HG03175 (cell line): ENCODE measurements around the gene PDE6B.
"Not testable (repeated sequence)": the region's sequence is repeated elsewhere in the genome, so short reads cannot be mapped to it uniquely, and the experiment has no call there.

Experiments
- ATAC-seq: cut with Tn5 transposase; IDR thresholded peaks from one replicate; pipeline ENCODE4 v1.9.1; 2021; ENCODE audit warnings: mild to moderate bottlenecking, moderate library complexity; ENCODE audit not compliant: unreplicated experiment

The PDE6B gene

GRCh38 chr4:635066-635835, 9.9 kb downstream of the PDE6B start:
- not testable (repeated sequence) for ATAC-seq

GRCh38 chr4:635851-636627, 10.7 kb downstream of the PDE6B start:
- no peak for ATAC-seq

GRCh38 chr4:636628-637159, 11.3 kb downstream of the PDE6B start:
- no peak for ATAC-seq

GRCh38 chr4:637536-638280, 12.3 kb downstream of the PDE6B start:
- ATAC-seq: no peak

GRCh38 chr4:642366-642765, 17.0 kb downstream of the PDE6B start:
- ATAC-seq: not testable (repeated sequence)

- ATAC-seq: no peak
Observed at GRCh38 chr4:646460-646859, 21.1 kb downstream of the PDE6B start.

- no peak for ATAC-seq
Observed at GRCh38 chr4:647481-647880, 22.1 kb downstream of the PDE6B start.

- ATAC-seq: no peak
Observed at GRCh38 chr4:648579-649292, 23.4 kb downstream of the PDE6B start.

GRCh38 chr4:649293-649625, 23.9 kb downstream of the PDE6B start:
- no peak for ATAC-seq

- ATAC-seq: no peak
Observed at GRCh38 chr4:649751-650310, 24.5 kb downstream of the PDE6B start.

GRCh38 chr4:650461-650860, 25.1 kb downstream of the PDE6B start:
- ATAC-seq: no peak

- no peak for ATAC-seq
Observed at GRCh38 chr4:650951-651883, 25.8 kb downstream of the PDE6B start.

GRCh38 chr4:651884-652642, 26.7 kb downstream of the PDE6B start:
- ATAC-seq: no peak

GRCh38 chr4:653080-653821, 27.9 kb downstream of the PDE6B start:
- no peak for ATAC-seq

- no peak for ATAC-seq
Observed at GRCh38 chr4:653831-654502, 28.6 kb downstream of the PDE6B start.

GRCh38 chr4:654503-654845, 29.1 kb downstream of the PDE6B start:
- no peak for ATAC-seq

- no peak for ATAC-seq
Observed at GRCh38 chr4:654871-655463, 29.6 kb downstream of the PDE6B start.
